Measurements from ENCODE around the gene ZC3H18.

- TF ChIP-seq CTCF (IDR thresholded peaks at IDR 0.05 in 2 of 3, conservative IDR thresholded peaks at IDR 0.05 in 1 of 3; ENCODE audit: borderline replicate concordance in 1 of 3, insufficient read depth in 1 of 3, low read depth in 2 of 3, low read length in 2 of 3) (peak; percentile 57 to 92 (median 83)), EZH2phosphoT487 (IDR thresholded peaks at IDR 0.05; ENCODE audit: borderline replicate concordance) (no peak), MAX (IDR thresholded peaks at IDR 0.05) (no peak)
These were observed 111.0 kb downstream of the ZC3H18 start for GRCh38 chr16:88681084-88681680.
